Left lobe of liver (tissue), 2 donors: ENCODE measurements around the gene CPNE6. TPM values are rescaled to one million over a fixed set of nuclear protein-coding genes. Genes with fewer than 3 reads are reported as not detected.

ENCODE experiments used
- ATAC-seq: fragments of 200-7000 bp; cut with Tn5 transposase; one replicate; pipeline ENCODE4 v1.9.1; 2020; ENCODE audit warnings: mild to moderate bottlenecking, moderate library complexity
- DNase-seq: peaks from one replicate; pipeline ENCODE4 v3.0.0-alpha.2; 2020; ENCODE audit warnings: low spot score
- total RNA-seq: library from RNA; stranded (reverse); gene quantifications from one replicate; pipeline ENCODE4 v1.2.1, GENCODE V29; 2021
- donor health status: DM: no; HTN: no; CAD: no; lungs with moderate emphysema.
- donor health status: DM: no; HTN: yes; CAD: no.

The CPNE6 gene
- total RNA-seq, 1 donor from 2014 or later, result 0.40 TPM

DNA sequence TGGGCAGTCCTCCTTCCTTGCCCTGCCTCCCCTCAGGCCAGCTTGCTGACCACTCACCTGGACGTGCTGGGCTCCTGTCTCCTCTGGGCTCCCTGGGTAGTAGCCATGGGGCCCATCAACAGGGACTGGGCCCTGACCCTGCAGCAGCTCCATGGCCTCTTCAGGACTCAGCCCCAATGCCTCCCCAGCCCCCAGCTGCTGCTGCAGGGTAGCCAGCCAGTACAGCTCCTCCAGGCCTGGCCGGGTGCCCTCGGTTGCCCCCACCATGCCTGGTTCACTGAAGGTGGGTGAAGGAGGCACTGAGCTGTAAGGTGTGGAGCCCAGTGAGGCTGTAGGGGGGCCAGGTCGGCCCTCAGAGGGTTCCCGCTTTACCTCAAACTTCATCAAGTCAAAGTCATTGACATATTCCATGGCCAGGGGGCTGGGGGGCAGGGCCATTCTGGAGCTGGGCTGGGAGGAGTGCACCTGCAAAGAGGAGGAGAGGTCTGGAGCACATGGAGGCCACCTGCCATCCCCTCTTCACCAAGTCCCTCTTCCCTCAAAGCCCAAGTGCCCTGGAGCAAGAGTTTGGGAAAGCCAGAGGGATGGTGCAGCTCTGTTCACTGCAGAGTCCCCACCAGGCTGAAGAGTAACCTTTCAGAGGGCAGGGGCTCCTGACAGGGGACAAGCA, 11.2 kb downstream of the CPNE6 start:
- ATAC-seq, result no peak
- no peak for DNase-seq

DNA sequence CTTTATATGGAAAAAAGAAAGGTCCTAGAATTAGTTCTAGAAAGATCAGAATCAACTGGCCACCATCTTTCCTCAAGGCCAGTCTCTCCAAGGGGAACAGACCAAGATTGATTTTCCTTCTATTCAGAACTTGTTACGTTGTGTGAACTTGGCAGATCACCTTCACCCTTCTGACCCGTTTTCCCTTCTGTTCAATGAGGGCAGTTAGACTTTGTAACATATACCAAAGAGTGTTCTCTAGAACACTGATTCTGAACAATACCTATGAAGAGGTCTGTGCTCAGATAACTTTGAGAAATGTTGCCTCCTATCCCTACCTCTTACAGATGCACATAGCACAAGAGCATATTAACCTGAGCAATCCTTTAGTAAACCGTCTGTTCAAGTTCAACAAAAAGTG, 12.1 kb downstream of the CPNE6 start:
- DNase-seq (no peak), ATAC-seq (peak; percentile 7)

DNA sequence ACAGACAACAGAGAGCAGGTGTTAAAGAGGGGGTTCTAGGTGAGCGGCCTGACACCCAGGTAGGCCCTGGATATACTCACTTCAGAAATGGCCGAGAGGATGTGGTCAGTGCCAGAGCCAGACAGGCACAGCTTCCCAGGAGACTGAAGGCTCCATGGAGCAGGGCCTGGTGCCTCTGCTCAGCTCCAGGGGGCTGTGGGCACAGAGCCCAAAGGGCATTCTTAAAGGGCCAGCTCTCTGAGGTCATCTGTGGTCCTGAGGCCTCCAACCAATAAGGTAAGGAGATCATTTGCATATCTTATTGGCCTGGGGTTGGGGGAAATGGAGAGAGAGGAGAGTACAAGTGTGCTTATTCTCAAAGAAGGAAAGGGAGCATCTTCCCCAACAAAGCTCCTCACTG, 13.1 kb downstream of the CPNE6 start:
- ATAC-seq, result no peak
- DNase-seq, result no peak

- ATAC-seq (no peak), DNase-seq (no peak)
Measured at GRCh38 chr14:24085215-24085614, 13.9 kb downstream of the CPNE6 start.

- no peak for ATAC-seq
- DNase-seq, result no peak
Measured at GRCh38 chr14:24086193-24086955, 15.0 kb downstream of the CPNE6 start.

- no peak for DNase-seq
- no peak for ATAC-seq
Measured at GRCh38 chr14:24087004-24087403, 15.6 kb downstream of the CPNE6 start.

GRCh38 chr14:24088095-24088494, 16.7 kb downstream of the CPNE6 start:
- no peak for ATAC-seq
- no peak for DNase-seq

- ATAC-seq, result no peak
- DNase-seq, result no peak
Measured at GRCh38 chr14:24089890-24090289, 18.5 kb downstream of the CPNE6 start.

DNA sequence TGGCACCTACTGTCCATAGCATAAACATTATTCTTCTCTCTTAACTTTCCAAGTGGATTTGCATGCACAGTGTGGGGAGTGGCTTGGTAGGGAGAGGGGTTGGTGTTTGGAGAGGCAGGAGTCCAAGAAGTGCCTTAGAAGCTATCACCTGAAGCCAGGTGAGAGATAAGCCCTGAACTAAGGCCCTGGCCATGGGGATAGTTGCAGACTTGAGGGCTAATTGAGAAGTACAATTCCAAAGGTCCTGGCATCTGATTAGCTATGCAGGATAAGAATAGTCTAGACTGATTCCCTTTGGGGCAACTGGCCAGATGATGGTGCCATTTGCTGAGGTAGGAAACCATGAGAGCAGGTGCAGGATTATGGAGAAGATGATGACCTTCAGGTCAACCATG, 20.7 kb downstream of the CPNE6 start:
- ATAC-seq (no peak), DNase-seq (no peak)

- no peak for DNase-seq
- ATAC-seq, result no peak
Measured at GRCh38 chr14:24092505-24093206, 21.3 kb downstream of the CPNE6 start.

DNA sequence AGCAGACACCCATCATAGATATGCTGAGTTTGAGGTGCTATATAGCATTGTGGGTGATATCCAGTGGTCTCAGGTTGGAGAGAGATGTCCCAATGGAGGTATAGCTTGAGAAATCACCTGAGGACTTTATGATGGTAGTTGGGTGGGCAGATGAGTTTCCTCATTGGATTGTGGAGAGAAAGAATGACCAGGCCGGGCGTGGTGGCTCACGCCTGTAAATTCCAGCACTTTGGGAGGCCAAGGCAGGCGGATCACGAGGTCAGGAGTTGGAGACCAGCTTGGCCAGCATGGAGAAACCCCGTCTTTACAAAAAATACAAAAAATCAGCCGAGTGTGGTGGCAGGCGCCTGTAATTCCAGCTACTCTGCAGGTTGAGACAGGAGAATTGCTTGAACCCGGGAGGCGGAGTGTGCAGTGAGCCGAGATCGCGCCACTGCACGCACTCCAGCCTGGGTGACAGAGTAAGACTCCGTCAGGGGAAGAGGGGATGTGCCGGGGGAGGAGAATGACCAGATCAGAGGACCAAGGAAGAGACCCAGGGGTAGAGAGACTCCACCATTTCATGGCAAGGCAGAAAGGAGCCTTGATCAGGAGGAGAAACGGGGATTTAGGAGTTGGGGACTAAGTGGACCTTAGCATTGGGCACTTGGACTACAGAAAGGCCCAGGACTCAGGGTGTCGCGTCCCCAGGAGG, 22.0 kb downstream of the CPNE6 start:
- ATAC-seq (no peak), DNase-seq (no peak)

GRCh38 chr14:24093901-24094840, 22.8 kb downstream of the CPNE6 start, which contains the start of gene PCK2:
TSS of gene PCK2 (plus strand) at chr14:24094311. CDS start at chr14:24094406, 95 bp downstream.
- DNase-seq (peak; percentile 99), ATAC-seq (peak; percentile 82)

- ATAC-seq (no peak), DNase-seq (no peak)
Measured at GRCh38 chr14:24094841-24095270, 23.5 kb downstream of the CPNE6 start.

DNA sequence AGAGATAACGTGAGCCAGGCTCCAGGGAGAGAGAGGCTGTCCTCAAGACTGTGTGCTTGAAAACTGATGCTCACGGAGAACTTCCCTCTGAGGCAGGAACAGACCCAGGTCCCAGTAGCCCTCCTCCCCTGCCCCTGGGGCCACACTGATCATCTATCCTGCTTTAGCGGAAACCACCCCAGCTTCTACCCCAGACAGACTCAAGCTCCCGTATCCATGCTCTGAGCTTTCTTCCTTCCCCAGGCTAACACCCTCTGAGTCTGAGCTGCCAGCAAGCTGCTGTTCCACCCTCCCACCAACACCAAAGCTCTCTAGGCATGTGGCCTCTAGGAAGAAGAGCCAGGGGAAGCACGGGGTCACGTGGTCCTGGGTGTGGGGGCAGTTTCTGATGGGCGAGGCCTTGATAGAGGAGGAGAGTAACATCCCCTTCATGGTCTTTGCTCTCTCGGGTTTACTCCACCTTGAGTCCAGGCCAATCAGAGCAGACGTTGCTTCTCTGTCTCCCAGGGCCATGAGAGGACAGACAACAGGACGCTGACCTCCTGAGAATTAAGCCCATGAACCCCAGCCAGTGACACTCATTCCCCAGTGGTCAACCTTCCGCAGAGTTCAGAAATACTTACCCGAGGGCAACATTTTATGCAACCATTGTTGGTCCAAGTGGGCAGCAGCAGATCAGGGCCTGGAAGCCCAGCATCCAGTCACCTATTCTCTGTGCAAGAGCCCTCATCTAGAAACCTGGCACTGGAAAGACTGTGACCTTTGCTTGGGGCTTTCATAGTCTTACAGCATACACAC, 24.1 kb downstream of the CPNE6 start:
- DNase-seq, result peak; percentile 97

DNA sequence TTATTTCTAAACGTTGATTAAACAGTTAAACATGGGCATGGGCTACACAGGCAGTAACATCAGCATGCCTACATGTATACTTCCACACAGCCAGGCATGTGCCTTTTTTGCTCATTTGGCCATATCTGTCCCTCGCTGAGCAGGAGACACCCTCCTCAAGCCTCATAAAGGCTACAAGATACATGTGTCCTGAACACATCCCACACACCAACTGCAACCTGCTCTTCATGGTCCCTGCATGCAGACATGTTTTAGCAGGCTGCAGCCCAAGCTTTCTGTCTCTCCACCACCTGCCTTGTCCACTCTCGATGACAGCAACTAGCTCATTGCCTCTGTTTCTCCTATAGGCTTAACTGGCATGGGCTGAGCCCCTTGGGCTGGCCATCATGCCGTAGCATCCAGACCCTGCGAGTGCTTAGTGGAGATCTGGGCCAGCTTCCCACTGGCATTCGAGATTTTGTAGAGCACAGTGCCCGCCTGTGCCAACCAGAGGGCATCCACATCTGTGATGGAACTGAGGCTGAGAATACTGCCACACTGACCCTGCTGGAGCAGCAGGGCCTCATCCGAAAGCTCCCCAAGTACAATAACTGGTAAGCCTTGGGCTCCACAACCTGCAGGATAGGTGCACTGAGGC, 25.3 kb downstream of the CPNE6 start:
- ATAC-seq (no peak), DNase-seq (no peak)

More for the DNA sequence above, 24.1 kb downstream of the CPNE6 start:
- ATAC-seq, result peak; percentile 55

DNA sequence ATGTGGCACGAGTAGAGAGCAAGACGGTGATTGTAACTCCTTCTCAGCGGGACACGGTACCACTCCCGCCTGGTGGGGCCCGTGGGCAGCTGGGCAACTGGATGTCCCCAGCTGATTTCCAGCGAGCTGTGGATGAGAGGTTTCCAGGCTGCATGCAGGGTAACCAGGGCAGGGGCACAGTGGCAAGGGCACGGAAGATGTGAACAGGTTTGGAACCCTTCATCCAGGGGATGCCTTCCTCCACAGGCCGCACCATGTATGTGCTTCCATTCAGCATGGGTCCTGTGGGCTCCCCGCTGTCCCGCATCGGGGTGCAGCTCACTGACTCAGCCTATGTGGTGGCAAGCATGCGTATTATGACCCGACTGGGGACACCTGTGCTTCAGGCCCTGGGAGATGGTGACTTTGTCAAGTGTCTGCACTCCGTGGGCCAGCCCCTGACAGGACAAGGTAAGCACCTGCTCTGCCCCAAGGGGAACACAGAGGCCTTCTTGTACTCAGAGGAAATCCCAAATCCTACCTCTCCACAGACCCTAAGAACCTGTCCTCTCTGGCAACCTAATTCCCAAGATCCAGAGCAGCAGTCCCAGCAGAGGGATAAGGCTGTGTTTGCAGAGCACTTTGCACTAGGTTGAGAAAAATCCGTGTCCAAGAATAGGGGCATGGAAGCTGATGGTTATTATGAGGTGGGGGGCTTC, 27.0 kb downstream of the CPNE6 start:
- ATAC-seq (no peak), DNase-seq (no peak)

- DNase-seq, result peak; percentile 73
- peak; percentile 36 for ATAC-seq
Measured at GRCh38 chr14:24098927-24099813, 27.8 kb downstream of the CPNE6 start.
